ENCODE results near the gene SBF2. TPM values are rescaled to one million over a fixed set of nuclear protein-coding genes. Genes with fewer than 3 reads are reported as not detected.
A peak's percentile ranks its signal among the peaks of the same experiment; 100 is the strongest.

Gene SBF2
- total and polyA plus RNA-seq, 2 of the 13 experiments (the other 11 are each of a cell fraction or from before 2014, with no cell fraction given) = 24.0 to 45.8 TPM

- no peak for ATAC-seq
- H3K9ac ChIP-seq (ENCODE audit: insufficient read depth, low read depth, low read length) = no peak overlapping the region
- in situ Hi-C loops (cut with HindIII; ENCODE audit: extremely low pct_ligation_motif_present, low pct_unique_long_range_greater_than_20kb) = no loop called here
- TF ChIP-seq ZNF431 (CRISPR knock-in tag; IDR thresholded peaks at IDR 0.05; ENCODE audit: borderline replicate concordance, low read depth) = no peak
- TF ChIP-seq TOPORS (CRISPR knock-in tag; IDR thresholded peaks at IDR 0.05) = no peak
- TF ChIP-seq EED (CRISPR knock-in tag; IDR thresholded peaks at IDR 0.05) = no peak
- TF ChIP-seq BRF2 (CRISPR knock-in tag; IDR thresholded peaks at IDR 0.05) = no peak
- TF ChIP-seq KMT2A (CRISPR knock-in tag; IDR thresholded peaks at IDR 0.05) = no peak
- no peak for TF ChIP-seq FOXM1 (CRISPR knock-in tag; IDR thresholded peaks at IDR 0.05)
- TF ChIP-seq ZSCAN25 (CRISPR knock-in tag; IDR thresholded peaks at IDR 0.05) = no peak
- TF ChIP-seq FOSL2 (CRISPR knock-in tag; IDR thresholded peaks at IDR 0.05) = no peak
- TF ChIP-seq HOXA7 (CRISPR knock-in tag; IDR thresholded peaks at IDR 0.05) = no peak
- TF ChIP-seq ZNF337 (CRISPR knock-in tag; IDR thresholded peaks at IDR 0.05; ENCODE audit: borderline replicate concordance, low read depth) = peak; percentile 100
- TF ChIP-seq ZNF530 (CRISPR knock-in tag; IDR thresholded peaks at IDR 0.05; ENCODE audit: low read depth) = no peak
- TF ChIP-seq, protein P1, sequence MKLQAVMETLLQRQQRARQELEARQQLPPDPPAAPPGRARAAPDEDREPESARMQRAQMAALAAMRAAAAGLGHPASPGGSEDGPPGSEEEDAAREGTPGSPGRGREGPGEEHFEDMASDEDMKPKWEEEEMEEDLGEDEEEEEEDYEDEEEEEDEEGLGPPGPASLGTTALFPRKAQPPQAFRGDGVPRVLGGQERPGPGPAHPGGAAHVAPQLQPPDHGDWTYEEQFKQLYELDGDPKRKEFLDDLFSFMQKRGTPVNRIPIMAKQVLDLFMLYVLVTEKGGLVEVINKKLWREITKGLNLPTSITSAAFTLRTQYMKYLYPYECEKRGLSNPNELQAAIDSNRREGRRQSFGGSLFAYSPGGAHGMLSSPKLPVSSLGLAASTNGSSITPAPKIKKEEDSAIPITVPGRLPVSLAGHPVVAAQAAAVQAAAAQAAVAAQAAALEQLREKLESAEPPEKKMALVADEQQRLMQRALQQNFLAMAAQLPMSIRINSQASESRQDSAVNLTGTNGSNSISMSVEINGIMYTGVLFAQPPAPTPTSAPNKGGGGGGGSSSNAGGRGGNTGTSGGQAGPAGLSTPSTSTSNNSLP (IDR thresholded peaks at IDR 0.05; ENCODE audit: low read depth, low read length) = 0 out of 2 replicates have a peak, but pooled peaks have one; percentile 19
- TF ChIP-seq KLF16 (CRISPR knock-in tag; IDR thresholded peaks at IDR 0.05) = no peak
- peak; percentile 50; the same call in 1 of the 2 replicates for TF ChIP-seq ZFP1 (CRISPR knock-in tag; IDR thresholded peaks at IDR 0.05)
- no peak for TF ChIP-seq HNF1B (CRISPR knock-in tag; IDR thresholded peaks at IDR 0.05)
- TF ChIP-seq ZNF136 (CRISPR knock-in tag; IDR thresholded peaks at IDR 0.05; ENCODE audit: low read depth) = no peak
- TF ChIP-seq ZNF382 (CRISPR knock-in tag; IDR thresholded peaks at IDR 0.05; ENCODE audit: borderline replicate concordance) = no peak
- no peak for TF ChIP-seq TEAD2 (CRISPR knock-in tag; IDR thresholded peaks at IDR 0.05)
- TF ChIP-seq ZNF672 (CRISPR knock-in tag; IDR thresholded peaks at IDR 0.05) = no peak
- TF ChIP-seq ZNF451 (CRISPR knock-in tag; IDR thresholded peaks at IDR 0.05) = no peak
These were observed 213.9 kb downstream of the SBF2 start for GRCh38 chr11:10080138-10080537.

More at GRCh38 chr11:10080138-10080537, 213.9 kb downstream of the SBF2 start:
- Histone ChIP-seq H4K20me1 (ENCODE audit: insufficient read depth, low read length) (peaks cover 4% of the 10 kb centered on the region; the same call in 1 of the 2 replicates), H3K27ac (ENCODE audit: extremely low read length, insufficient read depth, low read length) (no peak overlapping the region), H3K79me2 (ENCODE audit: insufficient read depth, low read length) (no peaks in the 10 kb centered on the region), H3K36me3 (replicated peaks in 1 of 2; ENCODE audit: control insufficient read depth in 1 of 2, insufficient read depth in 2 of 2, low read length in 2 of 2) (no peaks in the 10 kb centered on the region), H3K4me3 (replicated peaks in 1 of 3; ENCODE audit: insufficient read depth in 1 of 3, low read depth in 2 of 3, low read length in 3 of 3) (no peak overlapping the region), H2AFZ (ENCODE audit: low read length) (no peak overlapping the region), H3K4me2 (ENCODE audit: low read depth, low read length) (no peak overlapping the region), H3K4me1 (ENCODE audit: insufficient read depth, low read length) (no peaks in the 10 kb centered on the region), H3K9me3 (ENCODE audit: low read length) (peaks cover 26% of the 10 kb centered on the region), H3K27me3 (ENCODE audit: control insufficient read depth in 1 of 2, insufficient read depth in 2 of 2, low read length in 2 of 2) (no peaks in the 10 kb centered on the region)
- 92% methylated on average over 4 of the region's 4 CpGs for WGBS (ENCODE audit: low lambda C conversion rate)
- DNase-seq (ENCODE audit: low spot score) (no peak), FAIRE-seq (no peak)
- no TSS peak for BruUV-seq (replicated peaks)
- CTCF ChIA-PET (ENCODE audit: low intra/inter-chr PET ratio, low total read pairs) = no interaction called here
- POLR2A ChIA-PET = no interaction called here
- intact Hi-C loops (cut with micrococcal nuclease; ENCODE audit: unreplicated experiment) = no loop called here
